ENCODE results near the gene ITGB4. TPM values are rescaled to one million over a fixed set of nuclear protein-coding genes. Genes with fewer than 3 reads are reported as not detected.
A peak's percentile ranks its signal among the peaks of the same experiment; 100 is the strongest.

ITGB4 gene
- total and polyA plus RNA-seq, 10 of the 15 experiments (the other 5 are each of a cell fraction or from before 2014, with no cell fraction given), result 0.06 to 1.6 (median 0.27) TPM; not detected in 2

DNA sequence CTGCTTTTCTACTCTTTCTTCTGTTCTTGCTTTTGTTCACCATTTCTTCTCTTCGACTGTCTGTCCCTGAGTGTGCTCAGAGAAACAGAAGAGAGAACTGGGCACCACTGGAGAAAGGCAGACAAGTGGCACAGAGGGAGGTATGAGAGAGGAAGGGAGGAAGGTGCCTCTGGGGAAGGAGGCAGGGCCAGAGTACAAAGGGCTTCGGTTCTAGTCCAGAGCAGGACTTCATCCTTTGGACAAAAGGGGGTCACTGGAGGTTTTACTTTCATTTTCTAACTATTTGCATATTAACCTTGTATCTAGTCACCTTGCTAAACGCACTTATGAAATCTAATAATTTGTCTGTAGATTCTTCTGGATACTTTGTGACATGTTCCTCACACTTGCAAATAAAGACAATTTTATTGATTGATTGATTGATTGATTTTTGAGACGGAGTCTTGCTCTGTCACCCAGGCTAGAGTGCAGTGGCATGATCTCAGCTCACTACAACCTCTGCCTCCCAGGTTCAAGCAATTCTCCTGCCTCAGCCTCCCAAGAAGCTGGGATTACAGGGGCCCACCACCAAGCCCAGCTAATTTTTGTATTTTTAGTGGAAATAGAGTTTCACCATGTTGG lies 13.5 kb downstream of the ITGB4 start:
- Histone ChIP-seq H3K27ac (ENCODE audit: control insufficient read depth, insufficient read depth) (no peak overlapping the region), H3K9me3 (replicated peaks; ENCODE audit: control insufficient read depth, insufficient read depth, low read length) (no peaks in the 10 kb centered on the region; the same call in 2 of the 3 replicates), H3K4me1 (ENCODE audit: control insufficient read depth, insufficient read depth, low read length) (peaks cover 7% of the 10 kb centered on the region), H2AFZ (ENCODE audit: control insufficient read depth, low read depth, low read length) (peak overlapping the region; percentile 77), H4K20me1 (ENCODE audit: control insufficient read depth, insufficient read depth) (no peaks in the 10 kb centered on the region), H3K36me3 (ENCODE audit: control insufficient read depth in 2 of 2, insufficient read depth in 2 of 2, low read length in 1 of 2) (no peaks in the 10 kb centered on the region), H3K4me3 (no peak overlapping the region), H3K9ac (ENCODE audit: control insufficient read depth, insufficient read depth, low read length) (0 out of 2 replicates have a peak overlapping the region, but pooled peaks have one; percentile 28), H3K4me2 (ENCODE audit: control insufficient read depth, insufficient read depth) (no peak overlapping the region), H3K79me2 (ENCODE audit: control insufficient read depth, insufficient read depth, low read length) (no peaks in the 10 kb centered on the region), H3K27me3 (replicated peaks in 1 of 2; ENCODE audit: control insufficient read depth in 2 of 2, insufficient read depth in 2 of 2, low read length in 1 of 2) (no peaks in the 10 kb centered on the region)
- in situ Hi-C loops (cut with MboI) (no loop called here), intact Hi-C loops (cut with micrococcal nuclease; ENCODE audit: unreplicated experiment) (no loop called here)
- RAD21 ChIA-PET (ENCODE audit: unreplicated experiment), result interaction anchor here (0.8 kb wide), 1 partner anchor 101 kb away, joined by 3 read pairs; the partner anchor contains the start of gene SMIM5
- SMC1A ChIA-PET (ENCODE audit: uncharacterized antibody, unreplicated experiment), result no interaction called here
- FAIRE-seq (peak; percentile 7), ATAC-seq (peak; percentile 45), DNase-seq (ENCODE audit: low read depth, low spot score) (no peak)
- no TSS peak for BruUV-seq (replicated peaks)
- 32% methylated on average over 4 of the region's 4 CpGs for WGBS (ENCODE audit: insufficient coverage, insufficient replicate concordance, low lambda C conversion rate, missing lambda C conversion rate)
- CTCF ChIA-PET, result interaction anchor here (0.8 to 6.0 kb wide), 3 partner anchors 14 to 102 kb away, joined by 4 to 48 read pairs (median 4); no protein-coding TSS in a partner anchor
- POLR2A ChIA-PET, result no interaction called here
- no peak for TF ChIP-seq HDAC2 (IDR thresholded peaks at IDR 0.05)
- TF ChIP-seq SIN3A (IDR thresholded peaks at IDR 0.05; ENCODE audit: low read depth, low read length), result no peak
- no peak for TF ChIP-seq CREB1 (IDR thresholded peaks at IDR 0.05; ENCODE audit: low read depth)
- TF ChIP-seq LARP7 (IDR thresholded peaks at IDR 0.05), result no peak
- no peak for TF ChIP-seq FOXK2 (IDR thresholded peaks at IDR 0.05)
- no peak for TF ChIP-seq RCOR1 (conservative IDR thresholded peaks at IDR 0.05; ENCODE audit: low read depth, low read length)
- TF ChIP-seq MYC (IDR thresholded peaks at IDR 0.05; ENCODE audit: insufficient read depth, insufficient read length, insufficient replicate concordance, low read length, severe bottlenecking), result no peak
- TF ChIP-seq, protein P1, sequence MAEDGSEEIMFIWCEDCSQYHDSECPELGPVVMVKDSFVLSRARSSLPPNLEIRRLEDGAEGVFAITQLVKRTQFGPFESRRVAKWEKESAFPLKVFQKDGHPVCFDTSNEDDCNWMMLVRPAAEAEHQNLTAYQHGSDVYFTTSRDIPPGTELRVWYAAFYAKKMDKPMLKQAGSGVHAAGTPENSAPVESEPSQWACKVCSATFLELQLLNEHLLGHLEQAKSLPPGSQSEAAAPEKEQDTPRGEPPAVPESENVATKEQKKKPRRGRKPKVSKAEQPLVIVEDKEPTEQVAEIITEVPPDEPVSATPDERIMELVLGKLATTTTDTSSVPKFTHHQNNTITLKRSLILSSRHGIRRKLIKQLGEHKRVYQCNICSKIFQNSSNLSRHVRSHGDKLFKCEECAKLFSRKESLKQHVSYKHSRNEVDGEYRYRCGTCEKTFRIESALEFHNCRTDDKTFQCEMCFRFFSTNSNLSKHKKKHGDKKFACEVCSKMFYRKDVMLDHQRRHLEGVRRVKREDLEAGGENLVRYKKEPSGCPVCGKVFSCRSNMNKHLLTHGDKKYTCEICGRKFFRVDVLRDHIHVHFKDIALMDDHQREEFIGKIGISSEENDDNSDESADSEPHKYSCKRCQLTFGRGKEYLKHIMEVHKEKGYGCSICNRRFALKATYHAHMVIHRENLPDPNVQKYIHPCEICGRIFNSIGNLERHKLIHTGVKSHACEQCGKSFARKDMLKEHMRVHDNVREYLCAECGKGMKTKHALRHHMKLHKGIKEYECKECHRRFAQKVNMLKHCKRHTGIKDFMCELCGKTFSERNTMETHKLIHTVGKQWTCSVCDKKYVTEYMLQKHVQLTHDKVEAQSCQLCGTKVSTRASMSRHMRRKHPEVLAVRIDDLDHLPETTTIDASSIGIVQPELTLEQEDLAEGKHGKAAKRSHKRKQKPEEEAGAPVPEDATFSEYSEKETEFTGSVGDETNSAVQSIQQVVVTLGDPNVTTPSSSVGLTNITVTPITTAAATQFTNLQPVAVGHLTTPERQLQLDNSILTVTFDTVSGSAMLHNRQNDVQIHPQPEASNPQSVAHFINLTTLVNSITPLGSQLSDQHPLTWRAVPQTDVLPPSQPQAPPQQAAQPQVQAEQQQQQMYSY (CRISPR knock-in tag; IDR thresholded peaks at IDR 0.05), result no peak
- TF ChIP-seq, protein P2, sequence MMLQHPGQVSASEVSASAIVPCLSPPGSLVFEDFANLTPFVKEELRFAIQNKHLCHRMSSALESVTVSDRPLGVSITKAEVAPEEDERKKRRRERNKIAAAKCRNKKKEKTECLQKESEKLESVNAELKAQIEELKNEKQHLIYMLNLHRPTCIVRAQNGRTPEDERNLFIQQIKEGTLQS (IDR thresholded peaks at IDR 0.05; ENCODE audit: borderline replicate concordance, extremely low read depth, low read depth, low read length), result no peak
